A673 (cell line): ENCODE data around the gene DGAT2. TPM values are rescaled to one million over a fixed set of nuclear protein-coding genes. Genes with fewer than 3 reads are reported as not detected.

ENCODE experiments used
- Bru-seq: library from RNA; stranded (reverse); fragments of 400-500 nt; gene quantifications from one replicate; lab custom pipeline; 2021; lab: Mats Ljungman, UMichigan
- BruChase-seq, 2 experiments: library from RNA; stranded (reverse); fragments of 400-500 nt; gene quantifications; one replicate each; lab custom pipeline; 2021; lab: Mats Ljungman, UMichigan
- BruUV-seq: library from RNA; stranded (reverse); fragments of 400-500 nt; replicated peaks from 2 replicates; lab custom pipeline; 2021; lab: Mats Ljungman, UMichigan
- CTCF ChIA-PET: fragments of 300-600 bp; sonication (Branson Sonifier 250); formaldehyde crosslinking; loops from one replicate; lab custom pipeline; 2022; ENCODE audit warnings: antibody characterized with exemption; lab: Charles Lee
- POLR2A ChIA-PET: fragments of 300-600 bp; sonication (Branson Sonifier 250); formaldehyde crosslinking; loops from one replicate; lab custom pipeline; 2022; ENCODE audit warnings: antibody characterized with exemption; ENCODE audit not compliant: low non-redundant PET; lab: Charles Lee
- DNase-seq: peaks from one replicate; pipeline ENCODE4 v3.0.0-alpha.2; 2015; ENCODE audit warnings: low spot score
- H3K27ac ChIP-seq: fragments of 200-600 bp; sonication (generic); 2 replicates; pipeline ENCODE4 v1.5.1; 2016; ENCODE audit warnings: mixed run types, low read depth, mild to moderate bottlenecking, mixed read lengths, antibody characterized with exemption, low read length; ENCODE audit not compliant: poor library complexity, severe bottlenecking
- H3K27me3 ChIP-seq: fragments of 200-600 bp; sonication (generic); replicated peaks from 2 replicates; pipeline ENCODE4 v1.6.1; 2017; ENCODE audit warnings: mixed run types, low read depth, mild to moderate bottlenecking, mixed read lengths, antibody characterized with exemption, low read length; ENCODE audit not compliant: insufficient read depth, poor library complexity
- H3K36me3 ChIP-seq: fragments of 200-600 bp; sonication (generic); 2 replicates; pipeline ENCODE4 v1.6.1; 2016; ENCODE audit warnings: mixed run types, mild to moderate bottlenecking, mixed read lengths, antibody characterized with exemption, low read length; ENCODE audit not compliant: insufficient read depth, poor library complexity, severe bottlenecking
- H3K4me1 ChIP-seq: fragments of 200-600 bp; sonication (generic); 2 replicates; pipeline ENCODE4 v1.6.1; 2017; ENCODE audit warnings: mixed run types, mild to moderate bottlenecking, mixed read lengths, antibody characterized with exemption, low read length; ENCODE audit not compliant: insufficient read depth, poor library complexity, severe bottlenecking
- H3K4me3 ChIP-seq: fragments of 200-600 bp; sonication (generic); 2 replicates; pipeline ENCODE4 v1.5.1; 2016; ENCODE audit warnings: low read depth, mixed run types, mild to moderate bottlenecking, mixed read lengths, low read length; ENCODE audit not compliant: poor library complexity, severe bottlenecking
- H3K9me3 ChIP-seq: fragments of 200-600 bp; sonication (generic); 2 replicates; pipeline ENCODE4 v1.6.1; 2016; ENCODE audit warnings: mixed run types, low read depth, mild to moderate bottlenecking, mixed read lengths, antibody characterized with exemption, low read length; ENCODE audit not compliant: poor library complexity, severe bottlenecking
- CTCF ChIP-seq: fragments of 300-800, 200-600 bp; sonication (generic); conservative IDR thresholded peaks from 2 replicates; pipeline ENCODE4 v1.5.1; 2017; ENCODE audit warnings: low read depth, mild to moderate bottlenecking, antibody characterized with exemption, low read length, moderate library complexity, mixed read lengths
- EZH2 ChIP-seq: fragments of 200-600 bp; sonication (generic); IDR thresholded peaks from 2 replicates; pipeline ENCODE4 v1.6.1; 2017; ENCODE audit warnings: borderline replicate concordance, low read depth, mild to moderate bottlenecking, mixed read lengths, antibody characterized with exemption, low read length; ENCODE audit not compliant: poor library complexity, severe bottlenecking
- intact Hi-C: fragments of 100-400 bp; cut with micrococcal nuclease; formaldehyde crosslinking; loops from one replicate; pipeline ENCODE4 v1.10.0; 2022; ENCODE audit not compliant: unreplicated experiment
- long read RNA-seq: library from polyadenylated mRNA; stranded (forward); transcript quantifications from one replicate; pipeline ENCODE4 v2.0.0, GENCODE V29; 2022
- total RNA-seq: library from RNA; stranded (reverse); gene quantifications from 2 replicates; pipeline ENCODE4 v1.2.3, GENCODE V29; 2021

DGAT2 gene, protein sequence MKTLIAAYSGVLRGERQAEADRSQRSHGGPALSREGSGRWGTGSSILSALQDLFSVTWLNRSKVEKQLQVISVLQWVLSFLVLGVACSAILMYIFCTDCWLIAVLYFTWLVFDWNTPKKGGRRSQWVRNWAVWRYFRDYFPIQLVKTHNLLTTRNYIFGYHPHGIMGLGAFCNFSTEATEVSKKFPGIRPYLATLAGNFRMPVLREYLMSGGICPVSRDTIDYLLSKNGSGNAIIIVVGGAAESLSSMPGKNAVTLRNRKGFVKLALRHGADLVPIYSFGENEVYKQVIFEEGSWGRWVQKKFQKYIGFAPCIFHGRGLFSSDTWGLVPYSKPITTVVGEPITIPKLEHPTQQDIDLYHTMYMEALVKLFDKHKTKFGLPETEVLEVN
- 3.7 and 4.1 TPM in 2 replicates for total RNA-seq
- percentile 36 among the genes with signal in this experiment for Bru-seq, nascent RNA
- BruChase-seq, experiment 1, labeled RNA remaining after a 2-hour chase: percentile 30 among the genes with signal in this experiment
- BruChase-seq, experiment 2, labeled RNA remaining after a 6-hour chase: percentile 31 among the genes with signal in this experiment
- long read RNA-seq, transcript DGAT2-201 (8 exons, 2,453 nt): major isoform, 14 of 24 reads
- long read RNA-seq, partial matches to known transcripts: 7 of 24 reads
- long read RNA-seq, other reads (novel, unspliced or antisense): 3 of 24 reads

DNA sequence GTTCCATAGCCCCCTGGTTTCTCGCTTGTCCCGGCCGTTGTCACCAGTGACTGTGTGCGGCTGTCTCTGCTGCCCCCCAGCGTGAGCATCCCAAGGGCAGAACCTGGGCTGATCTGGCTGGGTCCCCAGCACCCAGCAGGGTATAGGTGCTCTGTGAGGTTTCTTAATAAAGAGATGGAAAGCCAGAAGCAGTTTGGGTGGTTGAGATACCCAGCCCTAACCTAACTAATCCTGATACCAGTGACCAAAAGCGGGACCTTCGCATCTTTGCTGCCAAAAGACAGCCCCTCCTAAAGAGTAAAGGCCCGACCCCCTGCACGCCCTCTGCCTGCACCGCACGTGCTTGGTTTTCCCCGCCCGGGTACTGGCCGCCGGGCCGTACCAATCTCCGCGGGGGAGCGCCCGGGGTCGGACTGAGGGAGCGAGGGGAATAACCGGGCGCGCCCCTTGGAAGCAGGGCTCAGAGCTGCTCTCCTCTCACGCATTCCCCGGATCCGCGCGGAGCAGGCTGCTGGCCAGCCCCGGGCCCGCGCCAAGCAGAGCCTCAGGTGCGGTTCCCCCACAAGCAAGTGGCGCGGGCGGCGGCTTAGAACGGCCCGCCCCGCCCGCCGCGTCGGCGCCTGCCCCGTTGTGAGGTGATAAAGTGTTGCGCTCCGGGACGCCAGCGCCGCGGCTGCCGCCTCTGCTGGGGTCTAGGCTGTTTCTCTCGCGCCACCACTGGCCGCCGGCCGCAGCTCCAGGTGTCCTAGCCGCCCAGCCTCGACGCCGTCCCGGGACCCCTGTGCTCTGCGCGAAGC, at the start of gene DGAT2:
DGAT2 (plus strand) TSS at position 667 of the 797 bp plus-strand sequence. CDS start 214 bp downstream, outside the sequence.
- no peaks in the 10 kb centered on the region for H3K9me3 ChIP-seq
- H3K4me1 ChIP-seq: peaks cover 17% of the 10 kb centered on the region
- ChIA-PET POLR2A (no interaction called here), CTCF (no interaction called here)
- H3K27ac ChIP-seq: peak within 1 kb of the TSS; percentile 87
- BruUV-seq: no TSS peak
- TF ChIP-seq CTCF: peak; percentile 43; the same call in 1 of the 2 replicates
- no peak for TF ChIP-seq EZH2
- peak; percentile 91 for DNase-seq
- no peaks in the 10 kb centered on the region for H3K27me3 ChIP-seq
- H3K36me3 ChIP-seq: no peaks in the 10 kb centered on the region
- peak within 1 kb of the TSS; percentile 38 for H3K4me3 ChIP-seq
- intact Hi-C loops: no loop called here

- DNase-seq: no peak
- no peaks in the 10 kb centered on the region for H3K27me3 ChIP-seq
- H3K36me3 ChIP-seq: no peaks in the 10 kb centered on the region
- H3K4me3 ChIP-seq: no peak overlapping the region
- intact Hi-C loops: loop anchor here (5.0 kb wide), 1 partner anchor 598 kb away; no protein-coding TSS in a partner anchor
- no peaks in the 10 kb centered on the region for H3K9me3 ChIP-seq
- no peak overlapping the region for H3K27ac ChIP-seq
- ChIA-PET POLR2A (no interaction called here), CTCF (no interaction called here)
- no TSS peak for BruUV-seq
- TF ChIP-seq CTCF (no peak), EZH2 (no peak)
- H3K4me1 ChIP-seq: no peaks in the 10 kb centered on the region
Observed at GRCh38 chr11:75719340-75720239, 49.0 kb upstream of the DGAT2 start.
